Measurements from ENCODE around the gene SYK. TPM values are rescaled to one million over a fixed set of nuclear protein-coding genes. Genes with fewer than 3 reads are reported as not detected.

Gene SYK
- total and polyA plus RNA-seq, 2 donors (not counting 1 experiment from before 2014, with no cell fraction given) = not detected

- no peak overlapping the region for H2AFZ ChIP-seq (ENCODE audit: low read length)
- H3K36me3 ChIP-seq (ENCODE audit: control insufficient read depth, insufficient read depth, low read length) = no peaks in the 10 kb centered on the region
- no peaks in the 10 kb centered on the region for H3K4me1 ChIP-seq (ENCODE audit: control insufficient read depth, extremely low read depth, insufficient read depth, low read length)
- TF ChIP-seq EZH2 (IDR thresholded peaks at IDR 0.05; ENCODE audit: low read length, missing control alignments) = no peak
- no peak for TF ChIP-seq CTCF (conservative IDR thresholded peaks at IDR 0.05 in 1 of 2, IDR thresholded peaks at IDR 0.05 in 1 of 2; ENCODE audit: low read depth in 1 of 2, low read length in 2 of 2)
- no peak overlapping the region for H3K4me3 ChIP-seq (replicated peaks in 1 of 4; ENCODE audit: control extremely low read depth in 1 of 4, insufficient read depth in 1 of 4, low read depth in 3 of 4, low read length in 4 of 4)
- no peak for DNase-seq (ENCODE audit: low read depth in 2 of 2)
- H3K79me2 ChIP-seq (ENCODE audit: control insufficient read depth, insufficient read depth, low read length) = no peaks in the 10 kb centered on the region
- H3K9ac ChIP-seq (ENCODE audit: insufficient read depth, low read length) = no peak overlapping the region
- H3K4me2 ChIP-seq (ENCODE audit: extremely low read depth, insufficient read depth, low read length) = no peak overlapping the region
- no peaks in the 10 kb centered on the region for H3K9me3 ChIP-seq (ENCODE audit: control insufficient read depth, insufficient read depth, low read depth, low read length)
- no peak overlapping the region for H3K27ac ChIP-seq (ENCODE audit: insufficient read depth, low read length)
- peaks cover 8% of the 10 kb centered on the region for H3K27me3 ChIP-seq (ENCODE audit: control insufficient read depth, insufficient read depth, low read length)
- H4K20me1 ChIP-seq (ENCODE audit: control insufficient read depth, extremely low read depth, insufficient read depth, low read length) = no peaks in the 10 kb centered on the region
These were observed 138.7 kb downstream of the SYK start for GRCh38 chr9:90940280-90940679.

- Histone ChIP-seq H3K4me1 (ENCODE audit: control insufficient read depth, extremely low read depth, insufficient read depth, low read length) (no peaks in the 10 kb centered on the region), H3K79me2 (ENCODE audit: control insufficient read depth, insufficient read depth, low read length) (no peaks in the 10 kb centered on the region), H4K20me1 (ENCODE audit: control insufficient read depth, extremely low read depth, insufficient read depth, low read length) (no peaks in the 10 kb centered on the region), H3K9ac (ENCODE audit: insufficient read depth, low read length) (no peak overlapping the region), H3K4me3 (replicated peaks in 1 of 4; ENCODE audit: control extremely low read depth in 1 of 4, insufficient read depth in 1 of 4, low read depth in 3 of 4, low read length in 4 of 4) (no peak overlapping the region), H3K9me3 (ENCODE audit: control insufficient read depth, insufficient read depth, low read depth, low read length) (no peaks in the 10 kb centered on the region), H3K27me3 (ENCODE audit: control insufficient read depth, insufficient read depth, low read length) (peaks cover 13% of the 10 kb centered on the region), H2AFZ (ENCODE audit: low read length) (no peak overlapping the region), H3K4me2 (ENCODE audit: extremely low read depth, insufficient read depth, low read length) (no peak overlapping the region), H3K27ac (ENCODE audit: insufficient read depth, low read length) (no peak overlapping the region), H3K36me3 (ENCODE audit: control insufficient read depth, insufficient read depth, low read length) (no peaks in the 10 kb centered on the region)
- TF ChIP-seq EZH2 (IDR thresholded peaks at IDR 0.05; ENCODE audit: low read length, missing control alignments) (no peak), CTCF (conservative IDR thresholded peaks at IDR 0.05 in 1 of 2, IDR thresholded peaks at IDR 0.05 in 1 of 2; ENCODE audit: low read depth in 1 of 2, low read length in 2 of 2) (no peak)
- no peak for DNase-seq (ENCODE audit: low read depth in 2 of 2)
These were observed 140.0 kb downstream of the SYK start for GRCh38 chr9:90941661-90942060.

GRCh38 chr9:90942555-90942954 is 140.9 kb downstream of the SYK start:
- H3K4me2 ChIP-seq (ENCODE audit: extremely low read depth, insufficient read depth, low read length) = no peak overlapping the region
- no peak overlapping the region for H2AFZ ChIP-seq (ENCODE audit: low read length)
- H3K79me2 ChIP-seq (ENCODE audit: control insufficient read depth, insufficient read depth, low read length) = no peaks in the 10 kb centered on the region
- H3K4me1 ChIP-seq (ENCODE audit: control insufficient read depth, extremely low read depth, insufficient read depth, low read length) = no peaks in the 10 kb centered on the region
- H3K9ac ChIP-seq (ENCODE audit: insufficient read depth, low read length) = no peak overlapping the region
- no peaks in the 10 kb centered on the region for H3K36me3 ChIP-seq (ENCODE audit: control insufficient read depth, insufficient read depth, low read length)
- peak; percentile 30 to 79 for DNase-seq (ENCODE audit: low read depth in 2 of 2)
- no peaks in the 10 kb centered on the region for H3K9me3 ChIP-seq (ENCODE audit: control insufficient read depth, insufficient read depth, low read depth, low read length)
- peaks cover 16% of the 10 kb centered on the region for H3K27me3 ChIP-seq (ENCODE audit: control insufficient read depth, insufficient read depth, low read length)
- no peaks in the 10 kb centered on the region for H4K20me1 ChIP-seq (ENCODE audit: control insufficient read depth, extremely low read depth, insufficient read depth, low read length)
- no peak overlapping the region for H3K4me3 ChIP-seq (replicated peaks in 1 of 4; ENCODE audit: control extremely low read depth in 1 of 4, insufficient read depth in 1 of 4, low read depth in 3 of 4, low read length in 4 of 4)
- TF ChIP-seq EZH2 (IDR thresholded peaks at IDR 0.05; ENCODE audit: low read length, missing control alignments) (no peak), CTCF (conservative IDR thresholded peaks at IDR 0.05 in 1 of 2, IDR thresholded peaks at IDR 0.05 in 1 of 2; ENCODE audit: low read depth in 1 of 2, low read length in 2 of 2) (no peak)
- no peak overlapping the region for H3K27ac ChIP-seq (ENCODE audit: insufficient read depth, low read length)
